Loucy (cell line): ENCODE measurements around the gene DGKB.

Experiments used
- H2AFZ ChIP-seq: fragments of 200-600 bp; sonication (generic); 2 replicates; pipeline ENCODE4 v1.6.0; 2016; ENCODE audit warnings: antibody characterized with exemption, mild to moderate bottlenecking, low read length, moderate library complexity
- H3F3A ChIP-seq: fragments of 200-600 bp; 2 replicates; pipeline ENCODE4 v1.6.0; 2016; ENCODE audit warnings: antibody characterized with exemption, low read depth, mild to moderate bottlenecking
- H3K27me3 ChIP-seq: fragments of 200-600 bp; sonication (generic); 2 replicates; pipeline ENCODE4 v1.6.1; 2014; ENCODE audit warnings: low read length, mild to moderate bottlenecking; ENCODE audit not compliant: insufficient read depth, poor library complexity, severe bottlenecking
- H3K36me3 ChIP-seq: fragments of 200-600 bp; sonication (generic); 2 replicates; pipeline ENCODE4 v1.6.1; 2016; ENCODE audit warnings: low read length; ENCODE audit not compliant: insufficient read depth
- H3K4me1 ChIP-seq: fragments of 200-600 bp; sonication (generic); 2 replicates; pipeline ENCODE4 v1.5.1; 2014; ENCODE audit warnings: low read length, mild to moderate bottlenecking; ENCODE audit not compliant: insufficient read depth, poor library complexity, severe bottlenecking
- H3K4me2 ChIP-seq: fragments of 200-600 bp; sonication (generic); 2 replicates; pipeline ENCODE4 v1.6.0; 2014; ENCODE audit warnings: antibody characterized with exemption, low read length, low read depth, mild to moderate bottlenecking; ENCODE audit not compliant: poor library complexity, severe bottlenecking
- H3K4me3 ChIP-seq: fragments of 200-600 bp; sonication (generic); 2 replicates; pipeline ENCODE4 v1.5.1; 2014; ENCODE audit warnings: low read length, mild to moderate bottlenecking, mixed read lengths; ENCODE audit not compliant: poor library complexity, severe bottlenecking
- H3K79me2 ChIP-seq: fragments of 200-600 bp; sonication (generic); 2 replicates; pipeline ENCODE4 v1.6.1; 2014; ENCODE audit warnings: low read length; ENCODE audit not compliant: insufficient read depth
- H3K9ac ChIP-seq: fragments of 200-600 bp; sonication (generic); 2 replicates; pipeline ENCODE4 v1.6.0; 2014; ENCODE audit warnings: mild to moderate bottlenecking, low read depth, low read length, moderate library complexity; ENCODE audit not compliant: poor library complexity, severe bottlenecking
- H3K9me2 ChIP-seq: fragments of 200-600 bp; sonication (generic); replicated peaks from 2 replicates; pipeline ENCODE4 v1.6.1; 2016; ENCODE audit warnings: low read depth, low read length, mixed read lengths
- H3K9me3 ChIP-seq: fragments of 200-600 bp; sonication (generic); 2 replicates; pipeline ENCODE4 v1.6.1; 2014; ENCODE audit warnings: mild to moderate bottlenecking, antibody characterized with exemption, low read length, low read depth; ENCODE audit not compliant: insufficient read depth
- H4K20me1 ChIP-seq: fragments of 200-600 bp; sonication (generic); 2 replicates; pipeline ENCODE4 v1.6.0; 2014; ENCODE audit warnings: antibody characterized with exemption, low read length, mild to moderate bottlenecking; ENCODE audit not compliant: insufficient read depth, poor library complexity, severe bottlenecking
- CTCF ChIP-seq: fragments of 200-600 bp; sonication (generic); conservative IDR thresholded peaks from 2 replicates; pipeline ENCODE4 v1.5.1; 2014; ENCODE audit warnings: mild to moderate bottlenecking, antibody characterized with exemption, low read length
- EZH2phosphoT487 ChIP-seq: fragments of 200-600 bp; IDR thresholded peaks from 2 replicates; pipeline ENCODE4 v1.6.1; 2018; ENCODE audit warnings: antibody characterized with exemption, mild to moderate bottlenecking, moderate library complexity, borderline replicate concordance

The DGKB gene

GRCh38 chr7:14688208-14688607 is 214.3 kb downstream of the DGKB start:
- Histone ChIP-seq H3K9ac (no peak overlapping the region), H3K27me3 (no peaks in the 10 kb centered on the region), H3K9me3 (no peaks in the 10 kb centered on the region), H2AFZ (no peak overlapping the region), H3K4me2 (no peak overlapping the region), H3F3A (no peaks in the 10 kb centered on the region), H3K36me3 (no peaks in the 10 kb centered on the region), H3K79me2 (no peaks in the 10 kb centered on the region), H4K20me1 (no peaks in the 10 kb centered on the region), H3K9me2 (no peaks in the 10 kb centered on the region), H3K4me1 (no peaks in the 10 kb centered on the region), H3K4me3 (no peak overlapping the region)
- TF ChIP-seq EZH2phosphoT487 = no peak
- TF ChIP-seq CTCF = no peak

- no peaks in the 10 kb centered on the region for H3K79me2 ChIP-seq
- no peaks in the 10 kb centered on the region for H3K36me3 ChIP-seq
- H3K4me2 ChIP-seq = no peak overlapping the region
- H3F3A ChIP-seq = no peaks in the 10 kb centered on the region
- no peak overlapping the region for H3K4me3 ChIP-seq
- no peaks in the 10 kb centered on the region for H3K9me2 ChIP-seq
- H3K9me3 ChIP-seq = no peaks in the 10 kb centered on the region
- H2AFZ ChIP-seq = no peak overlapping the region
- H3K9ac ChIP-seq = no peak overlapping the region
- TF ChIP-seq EZH2phosphoT487 (no peak), CTCF (no peak)
- H3K4me1 ChIP-seq = no peaks in the 10 kb centered on the region
- no peaks in the 10 kb centered on the region for H4K20me1 ChIP-seq
- no peaks in the 10 kb centered on the region for H3K27me3 ChIP-seq
Observed at GRCh38 chr7:14687777-14688176, 214.8 kb downstream of the DGKB start.

- no peaks in the 10 kb centered on the region for H3K27me3 ChIP-seq
- H3K4me1 ChIP-seq = no peaks in the 10 kb centered on the region
- no peaks in the 10 kb centered on the region for H3K36me3 ChIP-seq
- H3K4me3 ChIP-seq = no peak overlapping the region
- no peaks in the 10 kb centered on the region for H3K9me3 ChIP-seq
- H3K79me2 ChIP-seq = no peaks in the 10 kb centered on the region
- no peaks in the 10 kb centered on the region for H4K20me1 ChIP-seq
- no peaks in the 10 kb centered on the region for H3F3A ChIP-seq
- TF ChIP-seq EZH2phosphoT487 = no peak
- no peak for TF ChIP-seq CTCF
- no peaks in the 10 kb centered on the region for H3K9me2 ChIP-seq
- no peak overlapping the region for H3K4me2 ChIP-seq
- no peak overlapping the region for H2AFZ ChIP-seq
- H3K9ac ChIP-seq = no peak overlapping the region
Observed at GRCh38 chr7:14687241-14687640, 215.3 kb downstream of the DGKB start.
